Measurements from ENCODE around the gene PADI1. TPM values are rescaled to one million over a fixed set of nuclear protein-coding genes. Genes with fewer than 3 reads are reported as not detected.

Gene PADI1
- total and polyA plus RNA-seq, 2 of the 8 experiments (the other 6 are each of a cell fraction or from before 2014, with no cell fraction given), result 0.20 to 0.30 TPM

- Histone ChIP-seq H3K23me2 (ENCODE audit: low read depth, low read length) (no peaks in the 10 kb centered on the region), H4K20me1 (replicated peaks in 1 of 2; ENCODE audit: control insufficient read depth in 1 of 2, insufficient read depth in 2 of 2, low read length in 2 of 2) (no peaks in the 10 kb centered on the region), H3K9ac (replicated peaks in 1 of 4; ENCODE audit: extremely low read depth in 1 of 4, low read depth in 3 of 4, low read length in 3 of 4) (no peak overlapping the region), H2BK120ac (replicated peaks; ENCODE audit: low read depth, low read length) (no peak overlapping the region), H3K4ac (replicated peaks; ENCODE audit: insufficient read length, low read depth, low read length) (no peak overlapping the region), H3K56ac (replicated peaks; ENCODE audit: insufficient read length, low read depth, low read length) (no peak overlapping the region), H3K9me3 (ENCODE audit: insufficient read depth in 2 of 2, low read depth in 1 of 2, low read length in 1 of 2) (no peaks in the 10 kb centered on the region), H2BK5ac (ENCODE audit: low read depth, low read length) (no peak overlapping the region), H3K4me3 (ENCODE audit: extremely low read depth in 1 of 4, insufficient read depth in 2 of 4, low read depth in 3 of 4, low read length in 4 of 4) (no peak overlapping the region), H3K27ac (ENCODE audit: low read depth, low read length) (no peak overlapping the region), H2BK12ac (ENCODE audit: low read depth, low read length) (no peak overlapping the region), H2BK20ac (ENCODE audit: low read length) (no peak overlapping the region), H3K36me3 (ENCODE audit: control insufficient read depth in 2 of 4, insufficient read depth in 4 of 4, low read length in 3 of 4) (no peaks in the 10 kb centered on the region), H2AFZ (ENCODE audit: low read length) (no peak overlapping the region), H3K18ac (ENCODE audit: extremely low read depth, low read length) (no peak overlapping the region), H3K79me1 (ENCODE audit: low read depth, low read length) (no peaks in the 10 kb centered on the region), H3K4me1 (replicated peaks in 1 of 4; ENCODE audit: control insufficient read depth in 3 of 4, insufficient read depth in 4 of 4, low read length in 3 of 4) (no peaks in the 10 kb centered on the region; a peak in 1 of 7 replicates), H4K5ac (ENCODE audit: insufficient read length, low read depth, low read length) (no peak overlapping the region), H4K8ac (ENCODE audit: extremely low read depth, insufficient read depth, low read length) (no peak overlapping the region), H2AK5ac (ENCODE audit: low read depth, low read length) (no peak overlapping the region), H3K14ac (ENCODE audit: insufficient read length) (no peak overlapping the region), H3K27me3 (replicated peaks in 1 of 4; ENCODE audit: control insufficient read depth in 3 of 4, extremely low read depth in 1 of 4, insufficient read depth in 3 of 4, low read length in 3 of 4) (no peaks in the 10 kb centered on the region; a peak in 1 of 7 replicates), H2BK15ac (ENCODE audit: low read length) (no peak overlapping the region), H3K23ac (ENCODE audit: insufficient read length) (no peak overlapping the region), H3K4me2 (ENCODE audit: insufficient read depth in 1 of 2, low read depth in 2 of 2, low read length in 2 of 2) (no peak overlapping the region), H4K91ac (replicated peaks; ENCODE audit: insufficient read length, low read length) (no peak overlapping the region), H3K79me2 (ENCODE audit: control insufficient read depth in 1 of 2, insufficient read depth in 2 of 2, low read length in 2 of 2) (no peaks in the 10 kb centered on the region)
- DNase-seq (ENCODE audit: low read depth in 1 of 2, low spot score in 2 of 2) (no peak), FAIRE-seq (no peak)
- TF ChIP-seq RAD21 (IDR thresholded peaks at IDR 0.05 in 1 of 2, conservative IDR thresholded peaks at IDR 0.05 in 1 of 2; ENCODE audit: low read depth in 2 of 2, low read length in 2 of 2), result no peak
- CTCF ChIA-PET (ENCODE audit: partially characterized antibody), result interaction anchor here (1.2 to 11.9 kb wide), 7 partner anchors 12 to 177 kb away, joined by 3 to 339 read pairs (median 4); partner anchors contain the start of genes PADI2 and PADI3
- POLR2A ChIA-PET (ENCODE audit: partially characterized antibody), result interaction anchor here (0.6 to 1.7 kb wide), 4 partner anchors 9 to 180 kb away, joined by 3 to 5 read pairs (median 4); no protein-coding TSS in a partner anchor
- WGBS, 2 experiments (ENCODE audit: extremely low coverage in 1 of 2, insufficient coverage in 1 of 2, insufficient read length in 1 of 2, insufficient replicate concordance in 2 of 2, low coverage in 1 of 2, low lambda C conversion rate in 2 of 2, missing lambda C conversion rate in 1 of 2), result 90% methylated on average over 1 of the region's 1 CpG; no CpG with 5 or more reads in 1 of the 2 experiments
Observed at GRCh38 chr1:17234405-17234804, 29.5 kb downstream of the PADI1 start.
